ENCODE results near the gene CELF4.
A peak's percentile ranks its signal among the peaks of the same experiment; 100 is the strongest.

The CELF4 gene

DNA sequence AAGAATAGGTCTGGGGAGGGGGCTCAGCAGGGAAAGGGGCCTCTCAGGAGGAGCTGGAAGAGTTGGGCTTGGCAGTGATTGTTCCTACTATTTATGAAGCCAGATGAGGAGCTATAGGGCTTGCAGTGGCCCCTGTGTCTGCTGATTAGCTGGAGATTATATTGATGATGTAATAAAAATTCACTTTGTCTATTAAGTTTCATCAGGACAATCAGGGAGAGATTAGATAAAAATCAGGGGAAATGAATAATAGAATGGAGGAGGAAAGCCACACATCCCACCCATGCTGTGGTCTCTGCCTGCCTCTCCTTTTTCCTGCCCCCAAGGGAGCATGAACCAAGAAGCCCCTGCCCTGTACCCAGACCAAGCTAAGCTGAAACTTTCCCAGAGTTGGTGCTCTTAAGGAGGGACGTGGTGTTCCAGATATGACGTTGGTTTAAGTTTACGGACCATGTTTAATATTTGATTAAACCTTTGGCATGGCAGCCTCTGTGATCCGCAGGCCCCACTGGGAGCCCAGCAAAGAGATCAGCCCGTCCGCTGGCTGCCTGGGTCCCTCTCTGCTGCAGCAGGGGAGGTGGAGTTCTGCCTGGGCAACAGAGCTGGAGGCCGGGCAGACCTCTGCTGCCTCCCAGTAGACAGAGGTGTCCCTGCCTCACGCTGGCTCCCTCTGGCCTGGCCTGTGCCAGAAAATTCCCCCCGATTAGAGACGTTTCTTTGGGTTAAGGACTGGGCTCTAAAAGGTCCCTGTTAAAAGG is 15.3 kb downstream of the CELF4 start:
- DNase-seq (ENCODE audit: insufficient read length, low spot score) (no peak), FAIRE-seq (no peak)

GRCh38 chr18:37548679-37549289 is 16.8 kb downstream of the CELF4 start:
- no peak for FAIRE-seq

GRCh38 chr18:37547196-37547827 is 18.3 kb downstream of the CELF4 start:
- DNase-seq (ENCODE audit: insufficient read length, low spot score): no peak
- FAIRE-seq: no peak

More at GRCh38 chr18:37548679-37549289, 16.8 kb downstream of the CELF4 start:
- DNase-seq (ENCODE audit: insufficient read length, low spot score): no peak

- DNase-seq (ENCODE audit: insufficient read length, low spot score) (no peak), FAIRE-seq (no peak)
Measured at GRCh38 chr18:37546651-37547050, 18.9 kb downstream of the CELF4 start.

DNA sequence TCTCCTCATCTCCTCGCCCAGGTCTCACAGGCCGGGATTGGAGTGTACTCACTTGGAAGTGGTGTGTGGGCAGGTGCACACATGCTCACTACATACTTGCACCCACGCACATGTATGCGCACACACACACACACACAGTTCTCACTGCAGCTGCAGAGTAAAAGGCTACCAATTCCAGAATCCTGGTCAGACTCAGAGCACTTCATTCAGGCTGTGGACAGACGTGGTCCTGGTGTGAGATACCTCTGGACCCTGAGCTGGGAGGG is 19.4 kb downstream of the CELF4 start:
- no peak for FAIRE-seq
- DNase-seq (ENCODE audit: insufficient read length, low spot score): no peak

DNA sequence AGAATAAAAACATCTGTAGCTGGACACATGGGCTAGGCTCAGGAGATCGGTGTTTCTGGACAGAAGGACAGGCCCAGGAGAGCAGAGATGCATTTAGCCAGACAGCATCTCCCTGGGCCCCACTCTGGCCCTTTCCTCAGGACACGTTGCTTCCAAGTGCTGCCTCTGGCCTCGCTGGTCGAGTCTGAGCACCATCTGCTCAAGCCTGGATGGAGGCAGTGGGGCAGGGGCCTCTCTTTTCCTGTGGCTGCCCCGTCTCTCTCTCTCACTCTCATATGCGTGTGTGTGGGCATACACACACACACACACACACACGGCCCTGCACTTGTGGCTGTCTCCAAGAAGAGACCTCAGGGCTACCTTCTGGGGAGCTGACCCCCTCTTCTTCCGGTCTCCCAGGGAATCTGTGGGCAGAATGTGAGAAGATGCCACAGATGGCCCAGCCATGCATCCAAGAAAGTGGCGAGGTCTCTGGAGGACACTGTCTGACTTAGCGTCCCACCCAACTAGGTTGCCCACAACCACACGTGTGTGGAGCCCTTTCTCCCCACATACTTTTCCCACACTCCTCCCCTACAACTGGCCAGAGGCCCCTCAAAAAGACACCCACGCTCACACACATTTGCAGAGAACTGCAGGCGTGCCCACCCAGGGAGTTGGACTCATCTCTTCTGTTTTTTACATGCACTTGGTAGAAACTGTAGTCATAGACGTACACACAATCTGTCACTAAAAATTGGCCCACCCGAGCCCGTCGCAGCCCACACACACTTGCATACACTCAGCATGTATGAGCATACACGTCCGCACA is 19.9 kb downstream of the CELF4 start:
- no peak for FAIRE-seq

GRCh38 chr18:37544713-37545112 is 20.9 kb downstream of the CELF4 start:
- FAIRE-seq (no peak), DNase-seq (ENCODE audit: insufficient read length, low spot score) (no peak)

More for the DNA sequence above, 19.9 kb downstream of the CELF4 start:
- no peak for DNase-seq (ENCODE audit: insufficient read length, low spot score)

GRCh38 chr18:37544217-37544616 is 21.4 kb downstream of the CELF4 start:
- FAIRE-seq (no peak), DNase-seq (ENCODE audit: insufficient read length, low spot score) (no peak)

DNA sequence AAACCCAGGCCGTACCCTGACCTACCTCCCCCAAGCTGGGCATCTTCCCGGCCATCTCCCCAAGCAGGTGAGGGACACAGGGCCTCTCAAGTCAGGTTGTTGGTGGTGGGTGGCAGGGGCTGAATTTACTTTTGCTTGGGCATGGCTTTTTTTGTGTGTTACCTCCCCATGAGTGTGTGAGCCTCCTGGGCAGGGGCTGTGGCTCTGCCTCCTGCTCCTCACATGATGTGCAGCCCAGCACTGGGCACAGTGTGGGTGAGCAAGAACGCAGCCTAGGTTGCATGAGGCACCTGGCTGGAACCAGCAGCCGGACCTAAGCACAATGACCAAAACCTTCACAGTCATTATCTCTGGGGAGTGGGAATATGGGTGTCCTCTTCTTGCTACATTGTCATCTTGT is 22.3 kb downstream of the CELF4 start:
- DNase-seq (ENCODE audit: insufficient read length, low spot score): no peak
- FAIRE-seq: no peak

DNA sequence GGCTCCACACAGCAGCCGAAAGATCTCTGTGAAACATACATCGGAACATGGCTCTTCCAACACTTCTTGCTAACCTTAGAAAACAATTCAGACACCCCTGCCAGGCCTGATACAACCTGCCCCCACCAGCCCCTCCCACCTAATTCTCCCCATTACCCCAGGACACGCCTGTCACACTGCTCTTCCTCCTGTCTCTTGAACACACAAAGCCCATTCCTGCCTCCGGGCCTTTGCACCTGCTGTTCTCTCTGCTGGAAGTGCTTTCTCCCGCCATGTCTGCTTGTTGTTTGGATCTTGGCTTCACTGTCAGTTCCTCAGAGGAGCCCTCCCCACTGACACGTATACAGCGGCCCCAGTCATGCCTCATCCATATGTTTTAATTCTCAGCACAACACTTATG is 24.1 kb downstream of the CELF4 start:
- FAIRE-seq (no peak), DNase-seq (ENCODE audit: insufficient read length, low spot score) (no peak)

DNA sequence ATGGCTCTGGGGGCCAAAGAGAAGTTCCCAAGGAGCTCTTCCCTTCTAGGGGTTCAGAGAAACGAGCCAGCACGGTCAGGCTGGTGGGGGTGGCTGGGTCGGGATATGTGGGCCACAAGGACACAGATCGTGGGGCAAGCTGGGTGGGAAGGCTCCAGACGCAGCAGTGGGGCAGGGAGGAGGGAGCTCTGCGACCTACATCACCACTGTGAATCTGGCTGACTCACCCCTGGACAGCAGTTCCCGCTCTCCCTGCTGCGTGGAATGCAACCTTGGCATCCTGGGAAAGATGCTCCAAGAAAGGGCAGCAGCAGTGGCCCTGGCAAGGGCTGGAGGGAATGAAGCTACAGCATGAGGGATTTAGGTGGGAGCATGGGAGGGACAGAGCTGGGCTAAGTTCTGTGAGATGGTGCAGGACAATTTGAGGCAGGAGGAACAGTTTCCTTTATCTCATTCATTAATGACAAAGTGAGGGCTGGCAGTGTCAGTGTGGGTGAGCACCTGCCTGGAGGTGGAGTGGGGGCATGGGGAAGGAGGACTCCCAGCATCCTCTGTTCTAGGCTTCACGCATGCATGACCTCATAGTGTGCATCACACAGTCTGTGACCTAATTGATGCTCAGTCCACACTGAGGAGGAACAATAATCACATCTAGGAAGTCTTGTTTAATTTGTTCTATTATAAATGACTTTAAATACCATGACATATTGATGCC is 25.0 kb downstream of the CELF4 start:
- no peak for DNase-seq (ENCODE audit: insufficient read length, low spot score)
- no peak for FAIRE-seq

GRCh38 chr18:37539236-37539635 is 26.4 kb downstream of the CELF4 start:
- FAIRE-seq (no peak), DNase-seq (ENCODE audit: insufficient read length, low spot score) (no peak)

DNA sequence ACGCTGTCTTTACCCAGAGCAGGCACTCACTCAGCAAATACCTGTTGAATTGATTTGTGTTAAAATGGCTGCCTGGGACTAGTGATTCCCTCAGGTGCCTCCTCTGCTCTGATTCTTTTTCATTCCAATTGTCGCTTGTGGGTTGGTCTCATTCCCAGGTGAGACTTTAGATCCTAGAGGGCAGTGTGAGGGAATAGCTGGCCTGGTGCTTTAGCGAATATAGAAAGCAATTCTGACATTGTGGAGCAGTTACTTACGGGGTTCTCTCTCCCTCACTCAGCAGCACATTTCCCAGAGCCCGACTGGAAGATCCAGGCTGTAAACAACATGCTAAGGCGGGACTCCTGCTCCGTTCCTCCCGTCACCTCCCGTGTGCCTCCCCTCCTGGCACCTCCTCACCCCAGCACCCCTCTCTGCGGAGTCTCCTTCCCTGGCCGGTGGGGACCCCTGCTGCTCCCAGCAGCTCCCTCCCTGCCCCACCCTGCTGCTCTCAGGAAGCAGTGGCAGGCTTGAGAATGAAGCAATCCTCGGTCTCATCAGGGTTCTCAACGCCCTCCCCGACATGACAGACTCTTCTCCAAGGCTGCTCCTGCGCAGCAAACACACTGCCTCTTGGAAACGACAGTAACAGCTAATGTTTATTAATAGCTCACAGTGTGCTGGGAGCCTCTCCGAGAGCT is 26.9 kb downstream of the CELF4 start:
- DNase-seq (ENCODE audit: insufficient read length, low spot score): no peak
- FAIRE-seq: no peak

DNA sequence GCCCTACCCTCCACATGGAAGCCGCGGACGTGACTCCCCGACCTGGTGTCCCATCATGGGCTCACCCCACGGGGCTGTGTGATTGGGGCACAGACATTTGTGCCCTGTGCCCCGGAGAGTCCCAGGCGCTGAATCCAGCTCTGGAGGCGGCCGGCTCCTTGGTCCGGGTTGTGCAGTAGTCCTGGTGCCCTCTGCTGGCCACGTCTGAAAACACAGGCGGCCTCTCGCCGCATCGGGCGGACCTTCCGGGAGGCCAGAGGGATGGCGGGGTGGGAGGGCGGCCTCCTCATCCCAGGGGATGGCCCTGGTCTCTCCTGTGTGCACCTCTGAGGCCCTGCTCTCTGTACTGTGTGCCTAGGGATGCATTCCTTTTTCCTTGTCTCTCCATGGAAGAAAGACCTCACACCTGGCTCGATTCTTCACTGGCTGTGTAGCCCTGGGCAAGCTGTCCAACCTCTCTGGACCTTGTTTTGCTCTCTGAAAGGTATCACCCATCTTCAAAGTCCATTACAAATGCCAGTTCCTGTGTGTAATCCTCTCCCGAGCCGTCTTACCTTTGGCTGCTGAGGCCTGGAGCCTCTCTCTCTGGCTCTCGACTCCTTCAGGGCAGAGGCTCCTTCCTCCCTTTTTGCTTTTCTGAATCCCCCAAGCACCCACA is 27.6 kb downstream of the CELF4 start:
- DNase-seq (ENCODE audit: insufficient read length, low spot score) (peak; percentile 54), FAIRE-seq (no peak)

DNA sequence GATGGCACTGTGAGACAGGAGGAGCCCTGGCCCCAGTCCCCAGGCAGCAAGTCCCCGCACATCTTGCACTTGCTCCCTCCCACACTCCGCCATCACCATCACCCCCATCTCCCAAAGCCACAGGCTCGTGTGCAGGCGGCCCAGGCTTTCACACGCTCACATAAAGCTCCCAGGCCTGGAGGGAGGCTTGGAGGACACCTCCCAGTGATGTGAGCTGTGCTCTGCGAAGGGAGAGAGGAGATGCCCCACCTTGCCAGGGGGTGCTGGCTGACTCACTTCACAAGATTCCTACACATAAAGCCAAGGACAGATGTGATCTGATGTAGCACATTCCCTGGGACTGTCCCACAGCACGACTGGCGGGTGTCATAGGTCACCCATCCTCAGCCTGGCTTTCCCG is 28.9 kb downstream of the CELF4 start:
- no peak for FAIRE-seq

GRCh38 chr18:37535968-37536367 is 29.6 kb downstream of the CELF4 start:
- FAIRE-seq (no peak), DNase-seq (ENCODE audit: insufficient read length, low spot score) (no peak)

More for the DNA sequence above, 28.9 kb downstream of the CELF4 start:
- DNase-seq (ENCODE audit: insufficient read length, low spot score): no peak

GRCh38 chr18:37534627-37535026 is 31.0 kb downstream of the CELF4 start:
- FAIRE-seq: no peak

GRCh38 chr18:37533647-37534584 is 31.7 kb downstream of the CELF4 start:
- no peak for FAIRE-seq
- DNase-seq (ENCODE audit: insufficient read length, low spot score): no peak

More at GRCh38 chr18:37534627-37535026, 31.0 kb downstream of the CELF4 start:
- DNase-seq (ENCODE audit: insufficient read length, low spot score): no peak
